Osteoblast (primary cell): ENCODE results near the gene DRAXIN. TPM values are rescaled to one million over a fixed set of nuclear protein-coding genes. Genes with fewer than 3 reads are reported as not detected.

Experiments used
- DNase-seq: peaks from one replicate; pipeline ENCODE4 v3.0.0; 2011; ENCODE audit warnings: low spot score, mixed read lengths; ENCODE audit not compliant: insufficient read length; ENCODE audit errors: missing footprints
- H2AFZ ChIP-seq: 2 replicates; pipeline ENCODE4 v1.6.0; 2011; ENCODE audit warnings: mild to moderate bottlenecking, low read length
- H3K27ac ChIP-seq: 2 replicates; pipeline ENCODE4 v1.5.1; 2011; ENCODE audit warnings: mild to moderate bottlenecking, low read depth, low read length, moderate library complexity
- H3K27me3 ChIP-seq: 2 replicates; pipeline ENCODE4 v1.6.0; 2012; ENCODE audit warnings: mild to moderate bottlenecking, control low read depth, inconsistent platforms, low read length, moderate library complexity; ENCODE audit not compliant: insufficient read depth
- H3K36me3 ChIP-seq: 2 replicates; pipeline ENCODE4 v1.5.1; 2011; ENCODE audit warnings: mild to moderate bottlenecking, low read length, control low read depth, moderate library complexity; ENCODE audit not compliant: insufficient read depth
- H3K4me1 ChIP-seq: 2 replicates; pipeline ENCODE4 v1.5.1; 2011; ENCODE audit warnings: mild to moderate bottlenecking, low read length, control low read depth, moderate library complexity; ENCODE audit not compliant: insufficient read depth
- H3K4me2 ChIP-seq: 2 replicates; pipeline ENCODE4 v1.6.0; 2011; ENCODE audit warnings: mild to moderate bottlenecking, low read length; ENCODE audit not compliant: insufficient read depth
- H3K4me3 ChIP-seq: fragments of 200-600 bp; sonication (generic); 3 replicates; pipeline ENCODE4 v1.5.1; 2012; ENCODE audit warnings: mild to moderate bottlenecking, low read length, inconsistent platforms; ENCODE audit not compliant: insufficient read depth
- H3K79me2 ChIP-seq: 2 replicates; pipeline ENCODE4 v1.6.0; 2012; ENCODE audit warnings: mild to moderate bottlenecking, low read length, control low read depth, inconsistent platforms; ENCODE audit not compliant: insufficient read depth
- H3K9me3 ChIP-seq: 2 replicates; pipeline ENCODE4 v1.5.1; 2011; ENCODE audit warnings: low read depth, low read length, control low read depth
- H4K20me1 ChIP-seq: 2 replicates; pipeline ENCODE4 v1.6.0; 2012; ENCODE audit warnings: mild to moderate bottlenecking, low read length, control low read depth; ENCODE audit not compliant: insufficient read depth
- total RNA-seq: library from RNA; depleted of rRNA; stranded (reverse); fragments of >200 nt; gene quantifications from 2 replicates; pipeline ENCODE4 v1.2.3, GENCODE V29; 2012
- TF ChIP-seq, protein P1 (sequence below): IDR thresholded peaks from 2 replicates; pipeline ENCODE4 v1.5.1; 2011; ENCODE audit warnings: mild to moderate bottlenecking, low read depth, low read length, moderate library complexity; ENCODE audit errors: extremely low read depth

Gene DRAXIN
- total RNA-seq, 1 donor, result under 0.01 TPM

DNA sequence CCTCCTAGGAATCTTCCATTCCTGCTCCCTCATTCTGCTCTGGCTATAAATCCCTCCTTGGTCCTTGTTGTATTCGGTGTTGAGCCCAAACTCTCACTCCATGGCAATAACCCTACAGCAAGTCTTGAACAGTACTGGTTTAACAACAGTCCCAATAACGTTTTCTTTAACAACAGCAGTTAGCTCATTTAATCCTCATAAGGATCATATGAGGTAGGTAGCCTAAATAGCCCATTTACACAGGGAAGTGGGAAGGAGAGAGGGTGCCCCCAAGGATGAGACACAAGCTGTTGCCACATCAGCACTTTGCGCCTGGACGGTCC lies 44.0 kb downstream of the DRAXIN start:
- no peak for DNase-seq
- H3K4me3 ChIP-seq, result peak overlapping the region; percentile 94
- no peaks in the 10 kb centered on the region for H3K27me3 ChIP-seq
- peaks cover 12% of the 10 kb centered on the region for H4K20me1 ChIP-seq
- TF ChIP-seq, protein P1, sequence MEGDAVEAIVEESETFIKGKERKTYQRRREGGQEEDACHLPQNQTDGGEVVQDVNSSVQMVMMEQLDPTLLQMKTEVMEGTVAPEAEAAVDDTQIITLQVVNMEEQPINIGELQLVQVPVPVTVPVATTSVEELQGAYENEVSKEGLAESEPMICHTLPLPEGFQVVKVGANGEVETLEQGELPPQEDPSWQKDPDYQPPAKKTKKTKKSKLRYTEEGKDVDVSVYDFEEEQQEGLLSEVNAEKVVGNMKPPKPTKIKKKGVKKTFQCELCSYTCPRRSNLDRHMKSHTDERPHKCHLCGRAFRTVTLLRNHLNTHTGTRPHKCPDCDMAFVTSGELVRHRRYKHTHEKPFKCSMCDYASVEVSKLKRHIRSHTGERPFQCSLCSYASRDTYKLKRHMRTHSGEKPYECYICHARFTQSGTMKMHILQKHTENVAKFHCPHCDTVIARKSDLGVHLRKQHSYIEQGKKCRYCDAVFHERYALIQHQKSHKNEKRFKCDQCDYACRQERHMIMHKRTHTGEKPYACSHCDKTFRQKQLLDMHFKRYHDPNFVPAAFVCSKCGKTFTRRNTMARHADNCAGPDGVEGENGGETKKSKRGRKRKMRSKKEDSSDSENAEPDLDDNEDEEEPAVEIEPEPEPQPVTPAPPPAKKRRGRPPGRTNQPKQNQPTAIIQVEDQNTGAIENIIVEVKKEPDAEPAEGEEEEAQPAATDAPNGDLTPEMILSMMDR, result no peak
- peaks cover 14% of the 10 kb centered on the region for H3K79me2 ChIP-seq
- H3K27ac ChIP-seq, result peak overlapping the region; percentile 81
- H3K9me3 ChIP-seq, result no peaks in the 10 kb centered on the region
- peak overlapping the region; percentile 92 for H3K4me2 ChIP-seq
- H3K36me3 ChIP-seq, result no peaks in the 10 kb centered on the region
- peak overlapping the region; percentile 94 for H2AFZ ChIP-seq
- H3K4me1 ChIP-seq, result peaks cover 13% of the 10 kb centered on the region

- H3K27ac ChIP-seq, result peak within 1 kb of the TSS; percentile 81
- no peaks in the 10 kb centered on the region for H3K36me3 ChIP-seq
- TF ChIP-seq, protein P1, result no peak
- peak within 1 kb of the TSS; percentile 92 for H3K4me2 ChIP-seq
- peak; percentile 97 for DNase-seq
- peak within 1 kb of the TSS; percentile 94 for H2AFZ ChIP-seq
- peak within 1 kb of the TSS; percentile 94 for H3K4me3 ChIP-seq
- peaks cover 16% of the 10 kb centered on the region for H4K20me1 ChIP-seq
- H3K27me3 ChIP-seq, result no peaks in the 10 kb centered on the region
- no peaks in the 10 kb centered on the region for H3K9me3 ChIP-seq
- H3K79me2 ChIP-seq, result peaks cover 14% of the 10 kb centered on the region
- peaks cover 10% of the 10 kb centered on the region for H3K4me1 ChIP-seq
Measured at GRCh38 chr1:11735854-11736745, 44.6 kb downstream of the DRAXIN start, which contains the start of gene AGTRAP. TSS of gene AGTRAP (plus strand) at chr1:11736136. CDS start at chr1:11736209, 73 bp downstream.

GRCh38 chr1:11736746-11737639 lies 45.5 kb downstream of the DRAXIN start:
- peak overlapping the region; percentile 94 for H3K4me3 ChIP-seq
- DNase-seq, result peak; percentile 89
- H3K27ac ChIP-seq, result peak overlapping the region; percentile 81
- TF ChIP-seq, protein P1, result no peak
- peaks cover 17% of the 10 kb centered on the region for H3K79me2 ChIP-seq
- H3K9me3 ChIP-seq, result no peaks in the 10 kb centered on the region
- peak overlapping the region; percentile 94 for H2AFZ ChIP-seq
- H3K36me3 ChIP-seq, result no peaks in the 10 kb centered on the region
- no peaks in the 10 kb centered on the region for H3K27me3 ChIP-seq
- peaks cover 10% of the 10 kb centered on the region for H3K4me1 ChIP-seq
- peak overlapping the region; percentile 92 for H3K4me2 ChIP-seq
- peaks cover 21% of the 10 kb centered on the region for H4K20me1 ChIP-seq
